Gastrocnemius medialis (tissue), 4 donors: Measurements from ENCODE around the gene GPS1.

Experiments
- POLR2A ChIP-seq, 2 donors: fragments of 450-650 bp; IDR thresholded peaks; one replicate each; pipeline ENCODE4 v1.6.1; 2017; ENCODE audit warnings: antibody characterized with exemption in 2 of 2, mild to moderate bottlenecking in 2 of 2, moderate library complexity in 2 of 2
- TF ChIP-seq, protein P1 (sequence below), 5 experiments: fragments of 450-650 bp in 3 of 5; fragments of 200-600 bp in 2 of 5; sonication (generic) in 2 of 5; IDR thresholded peaks in 4 of 5; conservative IDR thresholded peaks in 1 of 5; 1 replicate in 4 of 5; 2 replicates in 1 of 5; pipeline ENCODE4 v1.5.1; 2016 to 2019; ENCODE audit warnings: antibody characterized with exemption in 5 of 5, mild to moderate bottlenecking in 3 of 5, moderate library complexity in 3 of 5

DNA sequence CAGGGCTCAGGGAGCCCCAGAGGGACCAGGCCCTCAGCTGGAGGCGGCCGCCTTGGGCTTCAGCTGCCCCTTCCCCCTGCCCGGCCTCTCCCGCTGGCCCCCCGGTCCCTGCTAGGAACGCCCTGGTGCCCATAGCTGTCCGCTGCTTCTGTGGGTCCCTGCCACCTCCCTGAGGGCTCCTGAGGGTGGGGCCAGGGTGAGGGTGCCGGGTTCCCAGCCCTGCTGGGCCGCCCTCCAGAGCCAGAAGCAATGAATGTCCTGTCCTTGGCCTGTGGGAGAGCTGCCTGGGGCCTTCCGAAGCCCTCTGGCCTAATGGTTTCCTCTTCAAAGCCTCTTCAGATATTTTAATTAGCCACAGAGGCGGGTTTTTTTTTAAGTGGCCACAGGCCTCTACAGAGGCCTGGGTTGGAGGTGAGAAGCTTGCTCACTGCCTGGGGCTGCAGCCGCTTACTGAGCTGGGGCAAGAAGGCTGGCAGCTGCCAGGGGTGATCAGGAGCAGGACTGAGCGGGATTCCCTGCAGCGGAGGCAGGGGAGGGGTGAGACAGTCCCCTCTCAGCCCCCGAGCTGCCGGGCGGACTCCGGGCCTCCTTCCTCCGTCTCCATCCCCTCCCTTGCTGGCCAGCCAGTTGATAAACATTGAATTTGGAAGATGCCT is 38.9 kb upstream of the GPS1 start:
- TF ChIP-seq, protein P1, sequence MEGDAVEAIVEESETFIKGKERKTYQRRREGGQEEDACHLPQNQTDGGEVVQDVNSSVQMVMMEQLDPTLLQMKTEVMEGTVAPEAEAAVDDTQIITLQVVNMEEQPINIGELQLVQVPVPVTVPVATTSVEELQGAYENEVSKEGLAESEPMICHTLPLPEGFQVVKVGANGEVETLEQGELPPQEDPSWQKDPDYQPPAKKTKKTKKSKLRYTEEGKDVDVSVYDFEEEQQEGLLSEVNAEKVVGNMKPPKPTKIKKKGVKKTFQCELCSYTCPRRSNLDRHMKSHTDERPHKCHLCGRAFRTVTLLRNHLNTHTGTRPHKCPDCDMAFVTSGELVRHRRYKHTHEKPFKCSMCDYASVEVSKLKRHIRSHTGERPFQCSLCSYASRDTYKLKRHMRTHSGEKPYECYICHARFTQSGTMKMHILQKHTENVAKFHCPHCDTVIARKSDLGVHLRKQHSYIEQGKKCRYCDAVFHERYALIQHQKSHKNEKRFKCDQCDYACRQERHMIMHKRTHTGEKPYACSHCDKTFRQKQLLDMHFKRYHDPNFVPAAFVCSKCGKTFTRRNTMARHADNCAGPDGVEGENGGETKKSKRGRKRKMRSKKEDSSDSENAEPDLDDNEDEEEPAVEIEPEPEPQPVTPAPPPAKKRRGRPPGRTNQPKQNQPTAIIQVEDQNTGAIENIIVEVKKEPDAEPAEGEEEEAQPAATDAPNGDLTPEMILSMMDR (IDR thresholded peaks at IDR 0.05 in 4 of 5, conservative IDR thresholded peaks at IDR 0.05 in 1 of 5) = no peak
- TF ChIP-seq POLR2A (IDR thresholded peaks at IDR 0.05) = no peak
